Testis (tissue), 2 donors: ENCODE results near the gene SATB1.

ENCODE experiments used
- POLR2A ChIP-seq: fragments of 450-650 bp; IDR thresholded peaks from one replicate; pipeline ENCODE4 v1.6.1; 2017; ENCODE audit warnings: antibody characterized with exemption, mild to moderate bottlenecking, moderate library complexity
- TF ChIP-seq, protein P1 (sequence below), 3 experiments: fragments of 450-650 bp in 2 of 3; fragments of 200-600 bp in 1 of 3; sonication (generic) in 1 of 3; IDR thresholded peaks; one replicate each; pipeline ENCODE4 v1.5.1; 2016 to 2019; ENCODE audit warnings: antibody characterized with exemption in 3 of 3, mild to moderate bottlenecking in 2 of 3, moderate library complexity in 1 of 3

GRCh38 chr3:18378218-18378617 lies 46.9 kb downstream of the SATB1 start:
- TF ChIP-seq, protein P1, sequence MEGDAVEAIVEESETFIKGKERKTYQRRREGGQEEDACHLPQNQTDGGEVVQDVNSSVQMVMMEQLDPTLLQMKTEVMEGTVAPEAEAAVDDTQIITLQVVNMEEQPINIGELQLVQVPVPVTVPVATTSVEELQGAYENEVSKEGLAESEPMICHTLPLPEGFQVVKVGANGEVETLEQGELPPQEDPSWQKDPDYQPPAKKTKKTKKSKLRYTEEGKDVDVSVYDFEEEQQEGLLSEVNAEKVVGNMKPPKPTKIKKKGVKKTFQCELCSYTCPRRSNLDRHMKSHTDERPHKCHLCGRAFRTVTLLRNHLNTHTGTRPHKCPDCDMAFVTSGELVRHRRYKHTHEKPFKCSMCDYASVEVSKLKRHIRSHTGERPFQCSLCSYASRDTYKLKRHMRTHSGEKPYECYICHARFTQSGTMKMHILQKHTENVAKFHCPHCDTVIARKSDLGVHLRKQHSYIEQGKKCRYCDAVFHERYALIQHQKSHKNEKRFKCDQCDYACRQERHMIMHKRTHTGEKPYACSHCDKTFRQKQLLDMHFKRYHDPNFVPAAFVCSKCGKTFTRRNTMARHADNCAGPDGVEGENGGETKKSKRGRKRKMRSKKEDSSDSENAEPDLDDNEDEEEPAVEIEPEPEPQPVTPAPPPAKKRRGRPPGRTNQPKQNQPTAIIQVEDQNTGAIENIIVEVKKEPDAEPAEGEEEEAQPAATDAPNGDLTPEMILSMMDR (IDR thresholded peaks at IDR 0.05), result no peak
- TF ChIP-seq POLR2A, result no peak
